22Rv1 (cell line): ENCODE data around the gene SETD7.
A peak's percentile ranks its signal among the peaks of the same experiment; 100 is the strongest.

Experiments
- H3K27ac ChIP-seq: fragments of 450-650 bp; 2 replicates; pipeline ENCODE4 v1.5.1; 2017
- CTCF ChIP-seq: fragments of 450-650 bp; IDR thresholded peaks from 2 replicates; pipeline ENCODE4 v1.5.1; 2017; ENCODE audit warnings: mild to moderate bottlenecking
- ZFX ChIP-seq: fragments of 450-650 bp; IDR thresholded peaks from 2 replicates; pipeline ENCODE4 v1.6.1; 2017; ENCODE audit warnings: antibody characterized with exemption, borderline replicate concordance

SETD7 gene

GRCh38 chr4:139556724-139557555 lies 921 bp upstream of the SETD7 start:
- peak overlapping the region; percentile 87 for H3K27ac ChIP-seq

GRCh38 chr4:139555705-139556070 lies 331 bp downstream of the SETD7 start:
- H3K27ac ChIP-seq = peak overlapping the region; percentile 87
- TF ChIP-seq ZFX (no peak), CTCF (no peak)

More at GRCh38 chr4:139556724-139557555, 921 bp upstream of the SETD7 start:
- TF ChIP-seq ZFX (no peak), CTCF (peak; percentile 42)

GRCh38 chr4:139554893-139555704 lies 920 bp downstream of the SETD7 start:
- TF ChIP-seq ZFX (no peak), CTCF (no peak)
- H3K27ac ChIP-seq = peak overlapping the region; percentile 87

GRCh38 chr4:139554642-139554892 lies 1.5 kb downstream of the SETD7 start:
- no peak for TF ChIP-seq ZFX
- TF ChIP-seq CTCF = no peak
- H3K27ac ChIP-seq = peak overlapping the region; percentile 87; the same call in 1 of the 2 replicates

GRCh38 chr4:139553751-139554641 lies 2.0 kb downstream of the SETD7 start:
- TF ChIP-seq ZFX = no peak
- TF ChIP-seq CTCF = no peak
- no peak overlapping the region for H3K27ac ChIP-seq

- TF ChIP-seq ZFX (no peak), CTCF (no peak)
- H3K27ac ChIP-seq = no peak overlapping the region
These were observed 3.3 kb downstream of the SETD7 start for GRCh38 chr4:139552517-139553307.
